Esophagus squamous epithelium (tissue), 5 donors: ENCODE results near the gene CARMIL3. TPM values are rescaled to one million over a fixed set of nuclear protein-coding genes. Genes with fewer than 3 reads are reported as not detected.
"Not testable (repeated sequence)": the region's sequence is repeated elsewhere in the genome, so short reads cannot be mapped to it uniquely, and the experiment has no call there.

Experiments used
- DNase-seq: peaks from one replicate; lab custom pipeline; 2025; lab: John Stamatoyannopoulos, UW
- H3K27ac ChIP-seq, 4 donors: fragments of 200-600 bp; sonication (generic); one replicate each; pipeline ENCODE4 v1.5.1; 2016 to 2019; ENCODE audit warnings: mild to moderate bottlenecking in 1 of 4
- H3K27me3 ChIP-seq, 4 donors: fragments of 200-600 bp; sonication (generic); 1 replicate in 3 of 4; 2 replicates in 1 of 4; pipeline versions ENCODE4 v1.5.1 to v1.6.0; 2017 to 2021; ENCODE audit warnings: antibody characterized with exemption in 1 of 4
- H3K36me3 ChIP-seq, 3 donors: fragments of 200-600 bp; sonication (generic); one replicate each; pipeline ENCODE4 v1.5.1; 2016 to 2019
- H3K4me1 ChIP-seq, 3 donors: fragments of 200-600 bp; sonication (generic); one replicate each; pipeline ENCODE4 v1.5.1; 2017 to 2019
- H3K4me3 ChIP-seq, 4 donors: fragments of 200-600 bp; sonication (generic); 1 replicate in 3 of 4; 2 replicates in 1 of 4; pipeline ENCODE4 v1.5.1; 2016 to 2019; ENCODE audit warnings: mild to moderate bottlenecking in 2 of 4, moderate library complexity in 1 of 4
- H3K9me3 ChIP-seq, 3 donors: fragments of 200-600 bp; sonication (generic); one replicate each; pipeline ENCODE4 v1.5.1; 2016 to 2019
- POLR2A ChIP-seq, 4 donors: fragments of 450-650 bp; IDR thresholded peaks; one replicate each; pipeline ENCODE4 v1.6.1; 2017; ENCODE audit warnings: antibody characterized with exemption in 4 of 4, mild to moderate bottlenecking in 4 of 4, moderate library complexity in 3 of 4
- WGBS, 2 donors: methylation state at CpG; one replicate each; pipeline ENCODE4 v1.1.5; 2018; 5-methylcytosine and 5-hydroxymethylcytosine counted together
- intact Hi-C: fragments of 100-400 bp; cut with DNase I; formaldehyde crosslinking; loops from one replicate; pipeline ENCODE4 v1.15.0; 2022
- total RNA-seq, 4 donors: library from RNA; depleted of rRNA; stranded (reverse); fragments of >200 nt; gene quantifications; one replicate each; pipeline ENCODE4 v1.1.0, GENCODE V29; 2016
- TF ChIP-seq, protein P1 (sequence below), 6 experiments: fragments of 450-650 bp in 4 of 6; fragments of 200-600 bp in 2 of 6; sonication (generic) in 2 of 6; IDR thresholded peaks; one replicate each; pipeline ENCODE4 v1.5.1; 2016 to 2019; ENCODE audit warnings: antibody characterized with exemption in 6 of 6, mild to moderate bottlenecking in 4 of 6, moderate library complexity in 4 of 6
- donor health status: DM: yes; HTN: yes; CAD: no.

Gene CARMIL3
- total RNA-seq, 4 donors from 2014 or later = 0.38 to 1.2 (median 0.86) TPM

DNA sequence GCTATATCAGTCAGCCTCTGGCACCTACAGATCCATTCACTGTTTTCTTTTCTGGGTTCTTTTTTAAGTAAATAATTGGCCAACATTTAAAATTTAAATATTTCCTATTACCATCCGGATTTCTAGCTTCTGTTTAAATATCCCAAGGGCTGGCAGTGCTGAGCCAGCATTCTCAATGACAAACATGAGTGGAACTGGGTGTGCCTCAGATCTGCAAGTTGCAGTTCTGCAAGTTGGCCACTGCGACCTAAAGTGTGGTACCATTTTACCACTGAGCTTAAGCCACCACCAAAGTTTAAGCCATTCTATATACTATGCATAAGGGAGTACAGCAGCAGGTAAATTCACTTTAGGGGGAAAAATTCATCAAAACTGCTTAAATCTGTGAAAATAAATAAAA, 31.9 kb upstream of the CARMIL3 start:
- intact Hi-C loops, H3K27ac ChIP-seq, H3K4me1 ChIP-seq, H3K9me3 ChIP-seq, H3K27me3 ChIP-seq, H3K36me3 ChIP-seq, DNase-seq, H3K4me3 ChIP-seq: not testable (repeated sequence)
- TF ChIP-seq, protein P1, sequence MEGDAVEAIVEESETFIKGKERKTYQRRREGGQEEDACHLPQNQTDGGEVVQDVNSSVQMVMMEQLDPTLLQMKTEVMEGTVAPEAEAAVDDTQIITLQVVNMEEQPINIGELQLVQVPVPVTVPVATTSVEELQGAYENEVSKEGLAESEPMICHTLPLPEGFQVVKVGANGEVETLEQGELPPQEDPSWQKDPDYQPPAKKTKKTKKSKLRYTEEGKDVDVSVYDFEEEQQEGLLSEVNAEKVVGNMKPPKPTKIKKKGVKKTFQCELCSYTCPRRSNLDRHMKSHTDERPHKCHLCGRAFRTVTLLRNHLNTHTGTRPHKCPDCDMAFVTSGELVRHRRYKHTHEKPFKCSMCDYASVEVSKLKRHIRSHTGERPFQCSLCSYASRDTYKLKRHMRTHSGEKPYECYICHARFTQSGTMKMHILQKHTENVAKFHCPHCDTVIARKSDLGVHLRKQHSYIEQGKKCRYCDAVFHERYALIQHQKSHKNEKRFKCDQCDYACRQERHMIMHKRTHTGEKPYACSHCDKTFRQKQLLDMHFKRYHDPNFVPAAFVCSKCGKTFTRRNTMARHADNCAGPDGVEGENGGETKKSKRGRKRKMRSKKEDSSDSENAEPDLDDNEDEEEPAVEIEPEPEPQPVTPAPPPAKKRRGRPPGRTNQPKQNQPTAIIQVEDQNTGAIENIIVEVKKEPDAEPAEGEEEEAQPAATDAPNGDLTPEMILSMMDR (IDR thresholded peaks at IDR 0.05) = peak in 5 of 6 experiments; percentile 10 to 41 (median 17)
- WGBS, 2 donors = 19 to 34% methylated on average over 2 of the region's 2 CpGs

DNA sequence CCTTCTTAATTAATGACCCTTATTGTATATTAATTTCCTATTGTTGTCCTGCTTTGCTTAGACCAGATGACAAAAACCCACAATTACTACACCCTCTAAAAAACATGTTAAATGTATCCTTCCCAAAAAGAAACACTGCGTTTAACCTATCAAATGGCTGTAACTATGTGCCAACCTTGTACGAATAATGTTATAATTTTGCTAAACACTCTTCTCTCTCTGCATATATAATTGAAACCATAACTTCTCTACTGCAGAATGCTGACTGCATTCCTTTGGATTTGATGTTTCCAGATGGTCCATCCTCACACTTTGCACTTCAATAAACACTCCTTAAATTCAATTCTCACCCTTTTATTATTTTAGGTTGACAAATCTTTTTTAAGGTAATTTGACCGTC, 31.3 kb upstream of the CARMIL3 start:
- DNase-seq, intact Hi-C loops, H3K27me3 ChIP-seq, H3K4me3 ChIP-seq, H3K9me3 ChIP-seq, H3K4me1 ChIP-seq, H3K36me3 ChIP-seq, H3K27ac ChIP-seq: not testable (repeated sequence)
- 87 to 100% methylated on average over 1 to 3 of the region's 3 CpGs for WGBS, 2 donors

DNA sequence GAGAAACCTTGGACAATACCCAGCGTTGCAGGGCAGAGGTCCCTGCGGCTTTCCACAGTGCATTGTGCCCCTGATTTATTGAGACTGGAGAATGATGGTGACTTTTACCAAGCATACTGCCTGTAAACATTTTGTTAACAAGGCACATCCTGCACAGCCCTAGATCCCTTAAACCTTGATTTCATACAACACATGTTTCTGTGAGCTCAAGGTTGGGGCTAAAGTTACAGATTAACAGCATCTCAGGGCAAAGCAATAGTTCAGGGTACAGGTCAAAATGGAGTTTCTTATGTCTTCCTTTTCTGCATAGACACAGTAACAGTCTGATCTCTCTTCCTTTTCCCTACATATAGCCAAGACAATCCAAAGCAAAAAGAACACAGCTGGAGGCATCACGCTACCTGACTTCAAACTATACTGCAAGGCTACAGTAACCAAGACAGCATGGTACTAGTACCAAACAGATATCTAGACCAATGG, 26.8 kb upstream of the CARMIL3 start:
- H3K9me3 ChIP-seq, H3K4me3 ChIP-seq, intact Hi-C loops, H3K36me3 ChIP-seq, H3K4me1 ChIP-seq, H3K27me3 ChIP-seq, H3K27ac ChIP-seq, DNase-seq: not testable (repeated sequence)
- 100% methylated on average over 1 to 3 of the region's 3 CpGs for WGBS, 2 donors

DNA sequence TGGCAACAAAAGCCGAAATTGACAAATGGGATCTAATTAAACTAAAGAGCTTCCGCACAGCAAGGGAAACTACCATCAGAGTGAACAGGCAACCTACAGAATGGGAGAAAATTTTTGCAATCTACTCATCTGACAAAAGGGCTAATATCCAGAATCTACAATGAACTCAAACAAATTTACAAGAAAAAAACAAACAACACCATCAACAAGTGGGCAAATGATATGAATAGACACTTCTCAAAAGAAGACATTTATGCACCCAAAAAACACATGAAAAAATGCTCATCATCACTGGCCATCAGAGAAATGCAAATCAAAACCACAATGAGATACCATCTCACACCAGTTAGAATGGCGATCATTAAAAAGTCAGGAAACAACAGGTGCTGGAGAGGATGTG, 22.1 kb upstream of the CARMIL3 start:
- not testable (repeated sequence) for H3K27ac ChIP-seq, H3K36me3 ChIP-seq, H3K4me3 ChIP-seq, DNase-seq, H3K27me3 ChIP-seq
- intact Hi-C loops = loop anchor here (5.0 kb wide), 1 partner anchor 42 kb away; the partner anchor contains the start of gene DHRS4L2
- H3K4me1 ChIP-seq = peaks cover 0 to 25% (median 5%) of the 10 kb centered on the region in 3 donors
- WGBS, 2 donors = 94 to 97% methylated on average over 2 of the region's 3 CpGs
- H3K9me3 ChIP-seq = peaks cover 0 to 11% (median 11%) of the 10 kb centered on the region in 3 donors

DNA sequence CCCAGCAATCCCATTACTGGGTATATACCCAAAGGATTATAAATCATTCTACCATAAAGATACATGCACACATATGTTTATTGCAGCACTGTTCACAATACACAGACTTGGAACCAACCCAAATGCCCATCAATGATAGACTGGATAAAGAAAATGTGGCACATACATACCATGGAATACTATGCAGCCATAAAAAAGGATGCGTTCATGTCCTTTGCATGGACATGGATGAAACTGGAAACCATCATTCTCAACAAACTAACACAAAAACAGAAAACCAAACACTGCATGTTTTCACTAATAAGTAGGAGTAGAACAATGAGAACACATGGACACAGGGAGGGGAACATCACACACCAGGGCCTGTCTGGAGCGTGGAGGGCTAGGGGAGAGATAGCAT, 20.5 kb upstream of the CARMIL3 start:
- Histone ChIP-seq H3K4me1 (peaks cover 0 to 38% (median 12%) of the 10 kb centered on the region in 3 donors), H3K9me3 (peaks cover 0 to 11% (median 11%) of the 10 kb centered on the region in 3 donors)
- H3K4me3 ChIP-seq, H3K27me3 ChIP-seq, DNase-seq, H3K27ac ChIP-seq, H3K36me3 ChIP-seq: not testable (repeated sequence)
- intact Hi-C loops = loop anchor here (5.0 kb wide), 1 partner anchor 44 kb away; the partner anchor contains the start of gene DHRS4L2
- WGBS, 2 donors = 81 to 87% methylated on average over 2 of the region's 2 CpGs

DNA sequence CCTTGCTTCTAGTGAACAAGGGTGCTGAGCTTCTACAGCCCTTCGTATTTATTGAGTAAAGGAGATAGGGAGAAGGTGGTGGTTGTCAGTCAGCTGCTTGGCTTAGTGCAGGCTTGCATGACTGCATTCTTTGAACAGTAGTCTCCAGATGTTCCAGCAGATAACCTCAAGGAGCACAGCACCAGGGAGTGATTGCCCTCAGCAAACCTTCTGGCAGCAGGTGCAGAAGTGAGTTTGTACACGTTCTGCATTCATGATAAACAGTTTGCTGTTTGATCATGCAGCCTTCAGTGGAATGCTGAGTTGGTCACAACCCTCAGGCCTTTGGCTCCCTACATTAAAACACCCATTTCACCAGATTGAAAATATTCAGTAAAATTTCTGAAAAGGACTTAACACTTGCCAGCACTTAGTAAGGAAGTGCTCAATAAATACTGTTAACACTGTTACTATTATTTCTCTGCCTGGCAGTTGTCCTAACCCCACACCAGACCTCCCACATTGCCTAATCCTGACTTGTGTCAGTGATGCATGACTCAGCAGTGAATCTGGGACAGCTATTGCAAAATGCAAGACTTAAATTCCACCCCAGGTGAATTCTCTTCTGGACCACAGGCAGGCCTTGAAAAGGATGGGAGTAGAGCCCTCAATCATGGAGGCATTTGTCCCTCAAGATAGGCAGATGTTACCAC, 18.9 kb upstream of the CARMIL3 start:
- Histone ChIP-seq H3K4me1 (peaks cover 0 to 53% (median 16%) of the 10 kb centered on the region in 3 donors), H3K36me3 (no peaks in the 10 kb centered on the region), H3K27ac (peak overlapping the region in 2 of 4 donors; percentile 1 to 55), H3K27me3 (no peaks in the 10 kb centered on the region), H3K4me3 (no peak overlapping the region), H3K9me3 (peaks cover 0 to 11% (median 11%) of the 10 kb centered on the region in 3 donors)
- WGBS, 2 donors = 25 to 29% methylated on average over 2 of the region's 2 CpGs
- no peak for DNase-seq
- no peak for TF ChIP-seq POLR2A (IDR thresholded peaks at IDR 0.05)
- TF ChIP-seq, protein P1 (IDR thresholded peaks at IDR 0.05) = no peak
- intact Hi-C loops = loop anchor here (5.0 kb wide), 1 partner anchor 46 kb away; the partner anchor contains the start of gene DHRS4L2

DNA sequence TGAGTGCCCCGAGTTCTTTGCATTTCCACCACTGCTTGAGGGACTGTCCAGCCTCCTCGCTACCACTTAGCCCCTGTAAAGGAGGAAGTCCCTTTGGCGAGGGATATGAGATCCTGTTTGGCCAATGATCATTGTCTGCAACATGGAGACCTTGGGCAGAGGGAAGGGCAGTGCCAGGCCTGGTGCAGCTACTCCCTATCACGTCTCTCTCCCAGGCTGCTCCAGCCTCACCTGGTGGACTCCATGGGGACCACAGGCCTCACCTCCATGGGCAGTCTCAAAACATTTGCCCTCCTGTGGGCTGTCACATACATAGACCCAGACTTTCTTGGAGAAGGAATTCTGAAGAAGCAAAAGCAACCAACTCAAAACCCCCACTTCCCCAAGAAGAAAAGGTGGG, 16.0 kb upstream of the CARMIL3 start:
- intact Hi-C loops = not testable (repeated sequence)
- peak overlapping the region; percentile 87 to 97 (median 94) for H3K27ac ChIP-seq
- 80% methylated on average over 1 of the region's 4 CpGs; no CpG with 5 or more reads in 1 of the 2 donors for WGBS, 2 donors

More for the DNA sequence above, 16.0 kb upstream of the CARMIL3 start:
- H3K9me3 ChIP-seq = peaks cover 0 to 11% (median 11%) of the 10 kb centered on the region in 3 donors
- DNase-seq, H3K27me3 ChIP-seq, H3K36me3 ChIP-seq: not testable (repeated sequence)
- peaks cover 0 to 53% (median 16%) of the 10 kb centered on the region in 3 donors for H3K4me1 ChIP-seq
- peak overlapping the region; percentile 38 to 69 (median 62) for H3K4me3 ChIP-seq
